ENCODE results near the gene SPAG16.
"Not testable (repeated sequence)": the region's sequence is repeated elsewhere in the genome, so short reads cannot be mapped to it uniquely, and the experiment has no call there.

GRCh38 chr2:213718411-213718810 lies 434.1 kb downstream of the SPAG16 start:
- TF ChIP-seq CTCF (IDR thresholded peaks at IDR 0.05); RFX5 (IDR thresholded peaks at IDR 0.05; ENCODE audit: low read length); RAD21 (IDR thresholded peaks at IDR 0.05; ENCODE audit: low read length); TAF1 (IDR thresholded peaks at IDR 0.05; ENCODE audit: borderline replicate concordance, low read depth, low read length): not testable (repeated sequence)
